Breast epithelium (tissue), 3 donors: ENCODE results near the gene PAPSS1.

Experiments used
- CTCF ChIP-seq, 3 donors: fragments of 450-650 bp; IDR thresholded peaks; one replicate each; pipeline ENCODE4 v1.5.1; 2016 to 2017; ENCODE audit warnings: antibody characterized with exemption in 3 of 3, mild to moderate bottlenecking in 3 of 3, moderate library complexity in 3 of 3
- POLR2A ChIP-seq: fragments of 450-650 bp; IDR thresholded peaks from one replicate; pipeline ENCODE4 v1.6.1; 2016; ENCODE audit warnings: antibody characterized with exemption, mild to moderate bottlenecking, moderate library complexity
- POLR2AphosphoS5 ChIP-seq, 3 donors: sonication (generic); formaldehyde crosslinking; IDR thresholded peaks; one replicate each; pipeline ENCODE4 v1.6.1; 2017; ENCODE audit warnings: antibody characterized with exemption in 3 of 3

GRCh38 chr4:107744532-107744931 lies 24.5 kb upstream of the PAPSS1 start:
- TF ChIP-seq CTCF (IDR thresholded peaks at IDR 0.05) (no peak), POLR2A (no peak), POLR2AphosphoS5 (IDR thresholded peaks at IDR 0.05) (no peak)
